Measurements from ENCODE around the gene CD300LF. TPM values are rescaled to one million over a fixed set of nuclear protein-coding genes. Genes with fewer than 3 reads are reported as not detected.

The CD300LF gene
- polyA plus RNA-seq, 1 donor from 2014 or later = not detected

GRCh38 chr17:74678541-74678940, 34.2 kb downstream of the CD300LF start:
- no peaks in the 10 kb centered on the region for H3K9me3 Mint-ChIP-seq
- H3K4me1 Mint-ChIP-seq = peaks cover 21 to 25% (median 23%) of the 10 kb centered on the region in 3 donors
- peak overlapping the region in 3 of 4 donors; percentile 1 to 83 (median 34) for H3K4me3 Mint-ChIP-seq
- H3K36me3 Mint-ChIP-seq = peaks cover 2% of the 10 kb centered on the region
- peak overlapping the region in 2 of 3 donors; percentile 1 to 71 for H3K27ac Mint-ChIP-seq
- peaks cover 16% of the 10 kb centered on the region for H3K27me3 Mint-ChIP-seq

GRCh38 chr17:74677558-74678466, 34.9 kb downstream of the CD300LF start:
- peaks cover 2% of the 10 kb centered on the region for H3K36me3 Mint-ChIP-seq
- peak overlapping the region in 2 of 3 donors; percentile 14 to 71 for H3K27ac Mint-ChIP-seq
- peaks cover 19% of the 10 kb centered on the region for H3K27me3 Mint-ChIP-seq
- H3K9me3 Mint-ChIP-seq = no peaks in the 10 kb centered on the region
- peak overlapping the region; percentile 1 to 83 (median 39) for H3K4me3 Mint-ChIP-seq
- H3K4me1 Mint-ChIP-seq = peaks cover 21 to 25% (median 22%) of the 10 kb centered on the region in 3 donors

DNA sequence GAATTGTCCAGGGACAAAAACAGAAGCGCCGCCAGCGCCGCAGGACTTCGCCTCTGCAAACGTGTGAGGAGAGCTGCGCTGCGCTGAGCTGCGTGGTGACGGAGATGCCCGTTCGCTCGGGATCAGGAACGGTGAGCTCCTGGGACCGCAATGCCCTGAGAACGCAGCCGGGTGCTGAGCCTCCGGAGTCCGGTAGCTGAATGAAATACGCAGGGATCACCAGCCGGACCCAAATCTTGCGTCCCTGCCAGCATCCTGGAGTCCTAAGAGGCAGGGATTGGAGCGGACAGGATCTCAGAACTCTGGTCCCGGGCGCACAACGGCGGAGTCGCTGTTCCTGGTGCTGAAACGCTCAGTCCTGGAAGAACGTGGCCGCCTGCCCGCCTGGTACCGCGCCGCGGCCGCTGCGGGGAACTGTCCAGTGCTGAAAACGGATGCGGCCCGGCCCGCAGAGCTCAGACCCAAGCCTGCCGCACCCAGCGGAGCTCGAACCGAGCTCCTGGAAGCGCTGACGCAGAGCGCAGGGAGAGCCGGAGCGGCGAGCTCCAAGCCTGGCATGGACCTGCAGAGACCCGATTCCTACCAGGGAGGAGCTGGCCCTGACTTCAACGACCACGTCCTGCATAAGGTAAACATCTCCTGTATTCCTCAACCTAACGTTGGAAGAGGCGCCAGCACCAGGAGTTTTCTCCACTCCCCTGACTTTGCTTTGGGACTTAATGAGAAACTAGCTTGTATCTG, 41.5 kb downstream of the CD300LF start:
- Mint-ChIP-seq H3K27me3 (peaks cover 42% of the 10 kb centered on the region), H3K4me1 (no peaks in the 10 kb centered on the region), H3K4me3 (no peak overlapping the region), H3K36me3 (no peaks in the 10 kb centered on the region), H3K27ac (no peak overlapping the region), H3K9me3 (no peaks in the 10 kb centered on the region)

- Mint-ChIP-seq H3K9me3 (no peaks in the 10 kb centered on the region), H3K27ac (no peak overlapping the region), H3K4me3 (no peak overlapping the region), H3K4me1 (no peaks in the 10 kb centered on the region), H3K36me3 (no peaks in the 10 kb centered on the region), H3K27me3 (peaks cover 44% of the 10 kb centered on the region)
Observed at GRCh38 chr17:74670329-74670728, 42.4 kb downstream of the CD300LF start.

DNA sequence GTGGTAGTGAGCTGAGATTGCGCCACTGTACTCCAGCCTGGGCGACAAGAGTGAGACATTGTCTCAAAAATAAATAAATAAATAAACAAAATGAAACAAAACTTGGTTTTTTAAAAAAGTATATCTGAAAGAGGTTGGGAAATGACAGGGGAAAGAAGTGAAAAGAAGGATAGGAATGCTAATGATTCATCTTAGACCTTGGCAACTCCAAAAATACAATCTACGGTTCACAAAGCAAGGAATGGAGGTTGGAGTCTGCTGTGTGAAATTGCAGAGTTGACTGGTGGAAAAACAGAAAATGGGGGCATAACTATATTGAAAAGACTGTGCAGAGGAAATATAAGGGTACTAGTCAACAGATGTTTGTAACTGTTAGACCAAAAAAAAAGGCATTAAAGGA, 49.2 kb downstream of the CD300LF start:
- Mint-ChIP-seq H3K9me3 (peaks cover 0 to 4% (median 2%) of the 10 kb centered on the region in 3 donors), H3K4me3 (no peak overlapping the region), H3K27me3 (peaks cover 45% of the 10 kb centered on the region), H3K36me3 (peaks cover 2% of the 10 kb centered on the region), H3K27ac (no peak overlapping the region), H3K4me1 (peaks cover 0 to 5% (median 2%) of the 10 kb centered on the region in 3 donors)

DNA sequence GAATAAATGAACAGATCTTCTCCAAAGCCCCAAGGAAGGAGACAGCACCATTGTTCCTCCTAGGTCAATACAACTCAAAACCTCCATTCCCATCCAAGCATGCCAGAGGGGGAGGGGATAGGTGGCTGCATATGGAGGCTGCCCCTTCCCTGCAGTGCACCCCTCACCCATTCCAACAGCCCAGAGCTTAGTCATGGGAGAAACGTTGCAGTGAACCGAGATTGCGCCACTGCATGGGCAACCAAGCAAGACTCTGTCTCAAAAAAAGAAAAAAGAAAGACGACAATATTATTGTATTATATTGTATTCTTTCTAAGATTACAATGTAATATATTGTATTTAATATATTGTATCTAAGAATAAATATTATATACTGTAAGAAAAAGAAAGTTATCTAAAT, 52.8 kb downstream of the CD300LF start:
- H3K4me3 Mint-ChIP-seq = no peak overlapping the region
- H3K4me1 Mint-ChIP-seq = peaks cover 7 to 11% (median 7%) of the 10 kb centered on the region in 3 donors
- H3K36me3 Mint-ChIP-seq = peaks cover 4% of the 10 kb centered on the region
- no peak overlapping the region for H3K27ac Mint-ChIP-seq
- peaks cover 35% of the 10 kb centered on the region for H3K27me3 Mint-ChIP-seq
- H3K9me3 Mint-ChIP-seq = peaks cover 0 to 4% (median 2%) of the 10 kb centered on the region in 3 donors

DNA sequence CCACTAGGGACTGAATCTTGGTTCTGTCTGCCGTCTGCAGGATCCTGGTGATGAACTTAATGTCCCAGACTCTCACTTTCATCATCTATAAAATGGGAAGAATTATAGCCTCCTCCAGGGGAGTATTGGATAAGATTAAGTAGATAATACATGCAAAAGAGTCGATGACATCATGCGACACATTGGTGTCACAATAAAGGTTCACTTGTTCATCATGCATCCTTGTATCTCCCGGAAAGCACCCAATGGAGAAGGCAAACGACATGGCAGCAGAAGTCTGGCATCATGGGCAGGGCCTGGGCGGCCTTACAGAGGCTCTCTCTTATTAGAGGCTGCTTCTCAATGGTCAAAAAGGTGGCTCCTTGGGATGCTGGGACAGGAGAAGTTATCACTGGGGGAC, 54.1 kb downstream of the CD300LF start:
- Mint-ChIP-seq H3K36me3 (peaks cover 4% of the 10 kb centered on the region), H3K9me3 (peaks cover 0 to 4% (median 2%) of the 10 kb centered on the region in 3 donors), H3K4me3 (no peak overlapping the region), H3K27ac (no peak overlapping the region), H3K4me1 (peaks cover 6 to 8% (median 7%) of the 10 kb centered on the region in 3 donors), H3K27me3 (peaks cover 30% of the 10 kb centered on the region)

DNA sequence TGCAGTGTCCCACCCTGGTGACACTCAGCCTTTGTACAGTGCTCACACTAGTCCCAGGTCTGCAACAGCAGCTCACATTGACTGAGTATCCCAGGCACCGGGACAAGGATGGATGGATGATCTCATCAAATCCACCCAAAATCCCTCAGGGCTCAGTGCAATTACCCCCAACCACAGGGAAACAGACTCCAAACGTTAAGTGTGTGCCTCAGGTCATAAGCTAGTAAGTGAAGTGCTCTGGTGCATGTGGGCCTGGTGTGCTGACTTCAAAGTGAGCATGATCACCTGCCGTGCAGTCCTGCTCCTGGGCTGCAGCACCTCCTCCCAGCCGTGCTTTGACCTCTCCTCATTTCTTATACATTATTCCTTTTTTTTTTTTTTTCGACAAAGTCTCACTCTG, 58.0 kb downstream of the CD300LF start:
- no peak overlapping the region for H3K27ac Mint-ChIP-seq
- no peak overlapping the region for H3K4me3 Mint-ChIP-seq
- H3K9me3 Mint-ChIP-seq = no peaks in the 10 kb centered on the region
- H3K4me1 Mint-ChIP-seq = peaks cover 6 to 7% (median 7%) of the 10 kb centered on the region in 3 donors
- peaks cover 3% of the 10 kb centered on the region for H3K36me3 Mint-ChIP-seq
- peaks cover 22% of the 10 kb centered on the region for H3K27me3 Mint-ChIP-seq

DNA sequence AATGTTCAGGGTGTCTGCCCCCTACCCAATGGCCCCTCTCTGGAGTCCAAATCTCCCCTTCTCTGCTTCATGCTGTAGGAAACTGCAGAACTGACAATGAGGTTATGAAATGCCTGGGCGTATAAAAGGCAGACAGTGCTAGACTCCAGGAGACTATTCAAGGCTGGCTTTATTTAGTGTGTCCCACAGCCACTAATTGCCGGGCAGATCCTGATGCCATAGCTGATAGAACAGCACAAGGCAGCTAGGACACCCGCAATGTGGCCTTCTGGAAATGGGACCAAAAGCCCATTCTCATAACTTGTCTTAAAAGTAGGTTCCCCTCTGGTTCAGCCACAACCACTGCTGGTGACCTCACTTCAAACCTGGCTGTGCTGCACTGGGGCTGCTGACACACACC, 60.7 kb downstream of the CD300LF start:
- Mint-ChIP-seq H3K4me3 (no peak overlapping the region), H3K27me3 (peaks cover 30% of the 10 kb centered on the region), H3K27ac (no peak overlapping the region)

DNA sequence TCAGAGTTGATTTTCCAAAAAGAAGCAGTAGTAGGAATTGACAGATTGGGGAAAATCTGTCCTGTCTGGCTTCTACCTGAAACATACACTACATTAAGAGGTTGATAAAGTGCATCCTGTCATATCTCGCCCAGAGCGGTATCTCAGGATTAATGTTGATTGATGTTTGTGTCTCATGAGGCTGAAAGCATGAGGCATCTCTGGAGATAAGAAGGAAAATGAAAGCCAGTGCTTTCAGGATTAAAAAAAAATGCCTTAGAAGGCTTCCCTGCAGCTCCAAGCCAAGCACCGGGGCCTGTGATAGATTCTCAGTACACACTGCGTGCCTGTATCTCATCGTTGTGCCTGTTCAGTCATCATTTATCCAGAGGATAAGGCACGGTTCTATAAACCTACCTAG, 62.8 kb downstream of the CD300LF start:
- peaks cover 36% of the 10 kb centered on the region for H3K27me3 Mint-ChIP-seq
- H3K4me3 Mint-ChIP-seq = no peak overlapping the region
- H3K36me3 Mint-ChIP-seq = peaks cover 1% of the 10 kb centered on the region
- H3K9me3 Mint-ChIP-seq = no peaks in the 10 kb centered on the region
- H3K27ac Mint-ChIP-seq = no peak overlapping the region
- peaks cover 9 to 10% (median 10%) of the 10 kb centered on the region in 3 donors for H3K4me1 Mint-ChIP-seq

More for the DNA sequence above, 60.7 kb downstream of the CD300LF start:
- no peaks in the 10 kb centered on the region for H3K36me3 Mint-ChIP-seq
- H3K9me3 Mint-ChIP-seq = no peaks in the 10 kb centered on the region
- H3K4me1 Mint-ChIP-seq = peaks cover 0 to under 1% (median 0%) of the 10 kb centered on the region in 3 donors

DNA sequence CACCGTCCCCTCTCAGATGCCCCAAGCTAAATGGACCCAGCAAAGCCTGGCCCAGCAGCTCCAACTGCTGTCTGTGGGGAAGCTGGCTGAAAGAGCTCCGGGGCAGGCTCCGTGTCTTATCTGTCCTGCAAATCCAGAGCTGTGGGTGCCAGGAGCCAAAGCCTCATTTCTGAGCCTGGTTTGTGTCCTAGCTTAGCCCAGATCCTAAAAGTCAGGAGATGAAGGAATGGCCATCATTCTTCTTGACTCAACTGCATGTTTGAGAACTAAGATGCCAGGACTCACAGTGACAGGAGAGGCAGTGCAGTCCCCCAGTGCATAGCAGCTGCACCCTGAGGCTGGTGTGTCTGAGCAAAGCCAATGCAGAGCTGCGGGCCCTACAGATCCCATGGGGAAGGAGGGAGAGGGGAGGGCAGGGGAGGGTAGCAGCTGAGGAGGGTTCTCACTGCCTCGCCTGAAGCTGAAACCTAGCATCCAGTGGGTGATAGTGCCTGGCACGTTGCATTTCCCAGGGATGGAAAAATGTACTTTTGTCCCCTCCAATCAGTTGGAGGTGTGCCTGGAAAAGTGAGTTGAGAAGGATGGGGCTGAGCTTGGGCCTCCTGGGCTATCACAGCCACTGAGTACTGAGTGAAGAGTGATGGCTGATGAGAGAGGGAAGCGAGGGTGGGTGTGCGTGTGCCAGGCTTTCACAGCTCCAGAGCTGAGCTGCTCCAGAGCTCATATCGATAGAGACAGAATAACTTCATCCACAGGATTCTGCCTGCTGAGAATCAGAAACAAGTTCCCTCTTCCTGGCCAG, 64.7 kb downstream of the CD300LF start:
- Mint-ChIP-seq H3K27me3 (peaks cover 38% of the 10 kb centered on the region), H3K4me3 (no peak overlapping the region), H3K9me3 (no peaks in the 10 kb centered on the region), H3K27ac (no peak overlapping the region), H3K4me1 (peaks cover 20 to 23% (median 20%) of the 10 kb centered on the region in 3 donors), H3K36me3 (peaks cover 1% of the 10 kb centered on the region)

DNA sequence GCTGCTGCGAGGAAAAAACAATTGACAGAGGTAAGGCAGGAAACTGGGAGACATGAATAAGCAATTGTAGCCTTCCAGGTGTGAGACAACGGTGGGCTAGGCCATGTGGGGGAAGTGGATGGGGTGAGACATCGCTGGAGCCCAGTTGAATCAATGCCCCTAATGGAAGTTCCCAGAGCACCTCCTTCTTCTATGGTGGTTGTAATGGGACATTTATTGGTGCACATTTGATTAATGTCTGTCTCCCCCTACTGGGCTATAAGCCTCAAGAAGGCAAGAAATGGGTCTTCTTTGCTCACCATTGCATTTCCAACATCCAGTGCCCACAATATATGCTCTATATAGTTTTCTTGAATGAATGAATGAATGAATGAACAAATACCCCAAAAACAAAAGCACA, 66.5 kb downstream of the CD300LF start:
- H3K27me3 Mint-ChIP-seq = peaks cover 40% of the 10 kb centered on the region
- H3K4me1 Mint-ChIP-seq = peaks cover 37 to 40% (median 38%) of the 10 kb centered on the region in 3 donors
- peak overlapping the region in 1 of 3 donors; percentile 9 for H3K27ac Mint-ChIP-seq
- H3K4me3 Mint-ChIP-seq = peak overlapping the region in 1 of 4 donors; percentile 15
- no peaks in the 10 kb centered on the region for H3K9me3 Mint-ChIP-seq
- H3K36me3 Mint-ChIP-seq = peaks cover 1% of the 10 kb centered on the region

DNA sequence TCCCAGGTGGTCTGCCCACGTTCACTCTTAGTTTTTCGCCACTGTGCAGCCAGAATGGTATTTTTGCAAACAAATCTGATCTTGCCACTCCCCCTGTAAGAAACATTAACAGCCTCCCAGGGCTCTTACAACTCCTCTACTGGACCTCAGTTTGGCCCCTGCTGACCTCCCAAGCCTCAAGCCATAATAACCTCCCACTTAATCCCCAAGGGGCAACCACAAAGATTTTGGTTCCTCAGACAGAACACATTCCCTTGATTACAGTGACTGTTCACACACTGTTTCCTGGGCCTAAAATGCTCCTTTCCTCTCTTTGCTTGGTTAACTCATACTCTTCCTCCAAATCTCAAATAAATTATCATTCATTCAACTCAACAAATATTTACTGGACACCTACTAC, 67.7 kb downstream of the CD300LF start:
- H3K9me3 Mint-ChIP-seq = no peaks in the 10 kb centered on the region
- peaks cover 1% of the 10 kb centered on the region for H3K36me3 Mint-ChIP-seq
- H3K4me3 Mint-ChIP-seq = peak overlapping the region in 2 of 4 donors; percentile 41 to 50
- no peak overlapping the region for H3K27ac Mint-ChIP-seq
- peaks cover 44 to 49% (median 48%) of the 10 kb centered on the region in 3 donors for H3K4me1 Mint-ChIP-seq
- H3K27me3 Mint-ChIP-seq = peaks cover 32% of the 10 kb centered on the region

DNA sequence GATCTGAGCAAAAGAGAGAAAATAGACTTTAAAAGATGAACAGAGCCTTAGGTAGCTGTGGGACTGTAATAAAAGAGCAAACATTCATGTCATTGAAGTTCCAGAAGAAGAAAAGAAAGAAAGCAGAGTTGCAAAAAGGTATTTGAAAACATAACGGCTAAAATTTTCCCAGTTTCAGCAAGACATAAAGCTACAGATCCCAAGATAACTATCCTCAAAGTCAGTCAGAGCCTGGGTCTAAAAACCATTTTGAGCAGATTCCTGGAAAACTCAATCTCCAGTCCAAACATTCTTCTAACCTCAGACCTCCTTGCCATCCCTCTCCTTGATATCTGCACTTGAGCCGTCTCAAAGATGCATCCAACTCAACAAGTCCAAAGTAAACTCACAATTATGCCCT, 68.3 kb downstream of the CD300LF start:
- H3K4me3 Mint-ChIP-seq = peak overlapping the region in 1 of 4 donors; percentile 6

More for the DNA sequence above, 68.3 kb downstream of the CD300LF start:
- Mint-ChIP-seq H3K27me3 (peaks cover 27% of the 10 kb centered on the region), H3K36me3 (peaks cover 1% of the 10 kb centered on the region), H3K9me3 (no peaks in the 10 kb centered on the region), H3K4me1 (peaks cover 50 to 54% (median 52%) of the 10 kb centered on the region in 3 donors), H3K27ac (no peak overlapping the region)

All from IgD-negative memory B cell (primary cell).